Keratinocyte (primary cell): Measurements from ENCODE around the gene NECTIN4. TPM values are rescaled to one million over a fixed set of nuclear protein-coding genes. Genes with fewer than 3 reads are reported as not detected.

Source experiments
- DNase-seq: peaks from one replicate; pipeline ENCODE4 v3.0.0-alpha.2; 2011; ENCODE audit warnings: low read depth, missing footprints, low spot score
- FAIRE-seq: peaks from 2 replicates; lab custom pipeline; 2011; peaks lifted over from hg19 to GRCh38; lab: Jason Lieb, UNC
- H2AFZ ChIP-seq: 2 replicates; pipeline ENCODE4 v1.6.0; 2012; ENCODE audit warnings: low read length, control low read depth, inconsistent platforms; ENCODE audit not compliant: control insufficient read depth
- H3K27ac ChIP-seq: 2 replicates; pipeline ENCODE4 v1.5.1; 2011; ENCODE audit warnings: low read length; ENCODE audit not compliant: control insufficient read depth, insufficient read depth
- H3K27me3 ChIP-seq: 3 replicates; pipeline ENCODE4 v1.6.0; 2011; ENCODE audit warnings: low read length; ENCODE audit not compliant: control insufficient read depth, insufficient read depth; ENCODE audit errors: extremely low read depth
- H3K36me3 ChIP-seq, 2 experiments: 2 replicates in 1 of 2; 3 replicates in 1 of 2; pipeline ENCODE4 v1.5.1; 2011; ENCODE audit warnings: low read length in 2 of 2, mild to moderate bottlenecking in 1 of 2; ENCODE audit not compliant: control insufficient read depth in 2 of 2, insufficient read depth in 2 of 2; ENCODE audit errors: extremely low read depth in 1 of 2
- H3K4me1 ChIP-seq: 3 replicates; pipeline ENCODE4 v1.5.1; 2011; ENCODE audit warnings: low read length; ENCODE audit not compliant: control insufficient read depth, insufficient read depth; ENCODE audit errors: extremely low read depth
- H3K4me2 ChIP-seq: 3 replicates; pipeline ENCODE4 v1.6.0; 2011; ENCODE audit warnings: low read depth, low read length; ENCODE audit not compliant: control insufficient read depth, insufficient read depth; ENCODE audit errors: extremely low read depth
- H3K4me3 ChIP-seq, 3 experiments: fragments of 200-600 bp in 1 of 3; sonication (generic) in 1 of 3; 2 replicates in 2 of 3; 3 replicates in 1 of 3; pipeline ENCODE4 v1.5.1; 2011 to 2016; ENCODE audit warnings: low read length in 3 of 3, mild to moderate bottlenecking in 3 of 3, control low read depth in 2 of 3, inconsistent platforms in 1 of 3, low read depth in 1 of 3, mixed read lengths in 1 of 3, mixed run types in 1 of 3, moderate library complexity in 1 of 3; ENCODE audit not compliant: control insufficient read depth in 2 of 3, insufficient read depth in 2 of 3; ENCODE audit errors: extremely low read depth in 1 of 3
- H3K79me2 ChIP-seq: 2 replicates; pipeline ENCODE4 v1.6.0; 2012; ENCODE audit warnings: low read length; ENCODE audit not compliant: control insufficient read depth, insufficient read depth
- H3K9ac ChIP-seq: 3 replicates; pipeline ENCODE4 v1.6.0; 2011; ENCODE audit warnings: low read length; ENCODE audit not compliant: control insufficient read depth, insufficient read depth; ENCODE audit errors: extremely low read depth
- H3K9me1 ChIP-seq: 3 replicates; pipeline ENCODE4 v1.6.0; 2011; ENCODE audit warnings: low read length; ENCODE audit not compliant: control insufficient read depth, insufficient read depth; ENCODE audit errors: extremely low read depth
- H3K9me3 ChIP-seq: 2 replicates; pipeline ENCODE4 v1.5.1; 2012; ENCODE audit warnings: low read depth, low read length; ENCODE audit not compliant: control insufficient read depth
- H4K20me1 ChIP-seq: 3 replicates; pipeline ENCODE4 v1.6.0; 2011; ENCODE audit warnings: low read length; ENCODE audit not compliant: control insufficient read depth, insufficient read depth; ENCODE audit errors: extremely low read depth
- CTCF ChIP-seq, 3 experiments: IDR thresholded peaks in 1 of 3; conservative IDR thresholded peaks in 1 of 3; optimal IDR thresholded peaks in 1 of 3; 2 replicates in 2 of 3; 3 replicates in 1 of 3; pipeline versions ENCODE3 to v1.5.1; 2011; ENCODE audit warnings: low read length in 3 of 3, mild to moderate bottlenecking in 3 of 3, moderate library complexity in 2 of 3, control low read depth in 1 of 3, inconsistent platforms in 1 of 3; ENCODE audit not compliant: insufficient read depth in 2 of 3; ENCODE audit errors: extremely low read depth in 1 of 3
- EZH2 ChIP-seq: IDR thresholded peaks from one replicate; pipeline ENCODE4 v1.6.1; 2012; ENCODE audit warnings: inconsistent platforms, mild to moderate bottlenecking, low read length, moderate library complexity
- dilution Hi-C: fragments of 300-500 bp; cut with MboI; formaldehyde crosslinking; loops from one replicate; pipeline ENCODE4 v1.7.0; 2020; ENCODE audit warnings: low sequenced_read_pairs; ENCODE audit not compliant: extremely low pct_ligation_motif_present
- polyA plus RNA-seq, 5 experiments: library from polyadenylated mRNA; depleted of rRNA in 3 of 5; stranded (reverse) in 3 of 5; stranded (forward) in 1 of 5; unstranded in 1 of 5; fragments of >200 nt; gene quantifications; 1 replicate in 1 of 5; 2 replicates in 3 of 5; 3 replicates in 1 of 5; pipeline versions ENCODE4 v1.2.1 to v1.2.3, GENCODE V29; 2011 to 2012; ENCODE audit warnings: missing spikeins in 2 of 5, low read depth in 1 of 5, low replicate concordance in 1 of 5

NECTIN4 gene
- polyA plus RNA-seq, 1 donor (not counting 4 experiments of a cell fraction or from before 2014, with no cell fraction given) = 8.6 TPM

GRCh38 chr1:161132410-161133219 lies 43.3 kb upstream of the NECTIN4 start, which contains the start of gene DEDD:
DEDD (minus strand) TSS chr1:161132667; CDS start chr1:161124462, 8,205 bp downstream.
- dilution Hi-C loops = no loop called here
- Histone ChIP-seq H3K9me1 (no peaks in the 10 kb centered on the region), H3K4me2 (peak within 1 kb of the TSS; percentile 91), H3K4me3 (peak within 1 kb of the TSS; percentile 79 to 98 (median 91)), H3K9ac (peak within 1 kb of the TSS; percentile 91), H3K4me1 (no peaks in the 10 kb centered on the region), H3K79me2 (peaks cover 54% of the 10 kb centered on the region), H2AFZ (peak within 1 kb of the TSS; percentile 81), H3K27me3 (no peaks in the 10 kb centered on the region), H3K9me3 (no peaks in the 10 kb centered on the region), H3K27ac (peak within 1 kb of the TSS; percentile 91), H4K20me1 (no peaks in the 10 kb centered on the region), H3K36me3 (peaks cover 0 to 12% of the 10 kb centered on the region in 2 experiments)
- FAIRE-seq (peak; percentile 59), DNase-seq (peak; percentile 86)
- TF ChIP-seq CTCF (optimal IDR thresholded peaks at IDR 0.05 in 1 of 3, IDR thresholded peaks at IDR 0.05 in 1 of 3, conservative IDR thresholded peaks at IDR 0.05 in 1 of 3; ENCODE audit: extremely low read depth in 1 of 3, insufficient read depth in 2 of 3, low read length in 3 of 3) (peak in 2 of 3 experiments; percentile 2 to 26), EZH2 (no peak)

- H2AFZ ChIP-seq = peak overlapping the region; percentile 65
- no peaks in the 10 kb centered on the region for H3K9me3 ChIP-seq
- no peaks in the 10 kb centered on the region for H4K20me1 ChIP-seq
- dilution Hi-C loops = no loop called here
- peak overlapping the region; percentile 91 for H3K27ac ChIP-seq
- FAIRE-seq (no peak), DNase-seq (no peak)
- H3K79me2 ChIP-seq = peaks cover 60% of the 10 kb centered on the region
- peak overlapping the region; percentile 91 for H3K9ac ChIP-seq
- TF ChIP-seq EZH2 (no peak), CTCF (optimal IDR thresholded peaks at IDR 0.05 in 1 of 3, IDR thresholded peaks at IDR 0.05 in 1 of 3, conservative IDR thresholded peaks at IDR 0.05 in 1 of 3; ENCODE audit: extremely low read depth in 1 of 3, insufficient read depth in 2 of 3, low read length in 3 of 3) (no peak)
- peak overlapping the region; percentile 90 for H3K4me2 ChIP-seq
- no peaks in the 10 kb centered on the region for H3K27me3 ChIP-seq
- H3K4me3 ChIP-seq = peak overlapping the region; percentile 79 to 98 (median 91)
- no peaks in the 10 kb centered on the region for H3K9me1 ChIP-seq
- no peaks in the 10 kb centered on the region for H3K4me1 ChIP-seq
- peaks cover 1 to 14% of the 10 kb centered on the region in 2 experiments for H3K36me3 ChIP-seq
Observed at GRCh38 chr1:161131523-161132409, 42.4 kb upstream of the NECTIN4 start.
